Rectal smooth muscle tissue (tissue), 1 donor: Measurements from ENCODE around the gene CYTL1.

Source experiments
- H3K27ac ChIP-seq: one replicate; pipeline ENCODE4 v1.7.0; 2013; ENCODE audit warnings: low read depth, low read length, inconsistent platforms
- H3K27me3 ChIP-seq: one replicate; pipeline ENCODE4 v1.7.0; 2013; ENCODE audit warnings: low read length; ENCODE audit not compliant: control insufficient read depth, insufficient read depth
- H3K36me3 ChIP-seq: one replicate; pipeline ENCODE4 v1.7.0; 2013; ENCODE audit warnings: low read length; ENCODE audit not compliant: control insufficient read depth, insufficient read depth
- H3K4me1 ChIP-seq: one replicate; pipeline ENCODE4 v1.7.0; 2013; ENCODE audit warnings: low read length; ENCODE audit not compliant: control insufficient read depth, insufficient read depth
- H3K4me3 ChIP-seq: one replicate; pipeline ENCODE4 v1.7.0; 2013; ENCODE audit warnings: low read length
- H3K9ac ChIP-seq: one replicate; pipeline ENCODE4 v1.7.0; 2013; ENCODE audit warnings: low read length

CYTL1 gene

DNA sequence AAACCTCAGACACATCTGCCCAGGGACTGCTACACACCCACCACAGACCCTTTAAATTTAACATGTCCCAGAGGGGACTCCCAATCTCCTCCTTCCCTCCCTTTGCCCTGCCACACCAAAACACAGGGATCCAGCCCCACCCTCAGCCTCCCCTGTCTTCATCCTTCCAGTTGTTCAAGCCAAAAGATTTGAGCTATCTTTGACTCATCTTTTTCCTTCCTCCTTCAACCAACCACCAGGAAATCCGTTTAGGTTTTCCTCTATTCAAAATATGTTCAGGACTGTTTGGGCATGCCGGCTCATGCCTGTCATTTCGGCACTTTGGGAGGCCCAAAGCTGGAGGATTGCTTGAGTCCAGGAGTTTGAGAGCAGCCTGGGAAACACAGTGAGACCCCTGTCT, 25.1 kb upstream of the CYTL1 start:
- Histone ChIP-seq H3K9ac (no peak overlapping the region), H3K36me3 (no peaks in the 10 kb centered on the region), H3K4me3 (no peak overlapping the region), H3K4me1 (no peaks in the 10 kb centered on the region), H3K27me3 (no peaks in the 10 kb centered on the region), H3K27ac (no peak overlapping the region)

DNA sequence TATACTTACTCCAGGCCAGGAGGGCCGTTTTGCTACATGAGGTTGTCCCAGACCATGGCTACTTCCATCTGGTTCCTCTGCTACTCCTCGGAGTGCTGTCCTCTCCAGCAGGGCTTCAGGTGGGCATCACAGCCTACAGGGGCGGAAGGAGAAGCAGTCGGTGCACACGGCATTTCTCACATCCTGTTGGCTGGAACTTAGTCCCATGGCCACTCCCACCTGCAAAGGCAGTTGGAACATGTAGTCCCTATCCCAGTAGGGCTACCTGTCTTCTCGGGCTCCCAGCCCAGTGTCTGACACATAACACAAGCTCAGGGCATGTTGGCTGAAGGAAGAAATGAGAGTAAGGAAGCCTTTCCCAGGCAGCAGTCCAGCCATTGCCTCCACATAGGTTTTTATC, 24.3 kb upstream of the CYTL1 start:
- no peaks in the 10 kb centered on the region for H3K4me1 ChIP-seq
- H3K36me3 ChIP-seq: no peaks in the 10 kb centered on the region
- no peaks in the 10 kb centered on the region for H3K27me3 ChIP-seq
- no peak overlapping the region for H3K4me3 ChIP-seq
- H3K9ac ChIP-seq: no peak overlapping the region
- H3K27ac ChIP-seq: no peak overlapping the region

DNA sequence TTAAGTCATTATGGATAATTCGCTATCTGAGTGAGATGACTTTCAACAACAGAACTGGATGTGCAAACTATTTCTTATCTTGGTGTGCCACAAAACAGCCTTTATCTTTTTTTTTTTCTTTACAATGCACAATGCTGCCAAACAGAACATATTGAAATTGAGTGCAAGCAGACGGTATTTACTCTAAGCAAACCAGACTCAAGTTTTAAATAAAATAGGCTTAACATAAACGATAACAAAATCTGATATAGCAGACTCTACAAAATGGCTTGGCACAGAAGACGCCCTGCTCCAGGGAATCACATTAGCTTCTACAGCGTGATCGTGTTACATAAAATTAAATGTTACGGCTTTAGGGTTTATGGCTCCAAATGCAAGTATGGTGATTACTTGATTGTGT, 22.4 kb upstream of the CYTL1 start:
- no peaks in the 10 kb centered on the region for H3K36me3 ChIP-seq
- H3K4me1 ChIP-seq: no peaks in the 10 kb centered on the region
- H3K4me3 ChIP-seq: no peak overlapping the region
- H3K27me3 ChIP-seq: no peaks in the 10 kb centered on the region
- no peak overlapping the region for H3K27ac ChIP-seq
- H3K9ac ChIP-seq: no peak overlapping the region

DNA sequence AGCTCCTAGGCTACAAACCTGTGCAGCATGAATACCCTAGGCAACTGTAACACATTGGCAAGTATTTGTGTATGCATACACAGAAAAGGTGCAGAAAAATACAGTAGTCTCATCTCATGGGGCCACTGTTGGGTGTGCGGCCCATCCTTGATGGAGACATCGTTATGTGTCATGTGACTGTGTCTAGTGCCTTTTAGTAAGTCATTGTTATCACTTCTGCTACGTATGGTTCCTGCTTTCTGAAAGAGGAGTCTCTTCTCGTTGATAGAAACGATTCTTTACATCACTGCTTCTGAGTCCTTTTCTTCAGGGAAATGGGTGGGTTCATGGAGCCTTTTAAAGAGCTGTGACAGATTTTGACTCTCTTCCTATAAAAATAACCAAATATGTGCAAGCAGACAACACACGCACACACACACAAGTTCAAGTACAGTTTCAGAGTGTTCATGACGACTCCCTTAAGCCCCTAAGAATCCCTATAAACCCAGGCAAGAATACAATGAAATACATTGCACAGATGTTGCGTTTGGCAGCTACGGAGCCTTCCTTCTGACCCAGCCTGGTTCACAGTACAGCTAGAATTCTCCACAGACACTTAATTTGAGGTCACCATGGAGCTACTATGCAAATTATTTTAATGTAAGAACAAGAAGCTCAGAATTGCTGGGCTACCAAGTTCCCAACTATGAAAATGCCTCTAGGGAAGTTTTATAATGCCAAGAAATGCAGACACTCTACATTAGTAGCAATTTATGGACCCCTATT, 21.8 kb upstream of the CYTL1 start:
- H3K4me3 ChIP-seq: no peak overlapping the region
- no peaks in the 10 kb centered on the region for H3K4me1 ChIP-seq
- H3K36me3 ChIP-seq: no peaks in the 10 kb centered on the region
- H3K9ac ChIP-seq: no peak overlapping the region
- no peaks in the 10 kb centered on the region for H3K27me3 ChIP-seq
- no peak overlapping the region for H3K27ac ChIP-seq

DNA sequence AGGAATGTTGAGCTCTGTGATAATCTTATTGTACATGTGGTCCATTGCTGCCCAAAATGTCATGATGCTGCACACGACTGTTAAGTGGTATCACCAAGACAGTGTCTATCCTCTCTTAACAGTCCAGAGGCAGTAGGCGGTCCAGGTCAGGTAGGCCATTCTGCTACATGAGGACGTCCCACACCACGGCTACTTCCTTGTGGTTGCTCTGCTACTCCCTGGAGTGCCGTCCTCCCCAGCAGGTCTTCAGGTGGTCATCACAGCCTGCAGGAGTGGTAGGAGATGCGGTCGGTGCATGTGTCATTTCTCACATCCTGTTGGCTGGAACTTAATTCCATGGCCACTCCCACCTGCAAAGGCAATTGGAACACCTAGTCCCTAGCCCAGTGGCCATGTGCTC, 20.5 kb upstream of the CYTL1 start:
- Histone ChIP-seq H3K27ac (no peak overlapping the region), H3K27me3 (no peaks in the 10 kb centered on the region), H3K4me1 (peaks cover under 1% of the 10 kb centered on the region)

DNA sequence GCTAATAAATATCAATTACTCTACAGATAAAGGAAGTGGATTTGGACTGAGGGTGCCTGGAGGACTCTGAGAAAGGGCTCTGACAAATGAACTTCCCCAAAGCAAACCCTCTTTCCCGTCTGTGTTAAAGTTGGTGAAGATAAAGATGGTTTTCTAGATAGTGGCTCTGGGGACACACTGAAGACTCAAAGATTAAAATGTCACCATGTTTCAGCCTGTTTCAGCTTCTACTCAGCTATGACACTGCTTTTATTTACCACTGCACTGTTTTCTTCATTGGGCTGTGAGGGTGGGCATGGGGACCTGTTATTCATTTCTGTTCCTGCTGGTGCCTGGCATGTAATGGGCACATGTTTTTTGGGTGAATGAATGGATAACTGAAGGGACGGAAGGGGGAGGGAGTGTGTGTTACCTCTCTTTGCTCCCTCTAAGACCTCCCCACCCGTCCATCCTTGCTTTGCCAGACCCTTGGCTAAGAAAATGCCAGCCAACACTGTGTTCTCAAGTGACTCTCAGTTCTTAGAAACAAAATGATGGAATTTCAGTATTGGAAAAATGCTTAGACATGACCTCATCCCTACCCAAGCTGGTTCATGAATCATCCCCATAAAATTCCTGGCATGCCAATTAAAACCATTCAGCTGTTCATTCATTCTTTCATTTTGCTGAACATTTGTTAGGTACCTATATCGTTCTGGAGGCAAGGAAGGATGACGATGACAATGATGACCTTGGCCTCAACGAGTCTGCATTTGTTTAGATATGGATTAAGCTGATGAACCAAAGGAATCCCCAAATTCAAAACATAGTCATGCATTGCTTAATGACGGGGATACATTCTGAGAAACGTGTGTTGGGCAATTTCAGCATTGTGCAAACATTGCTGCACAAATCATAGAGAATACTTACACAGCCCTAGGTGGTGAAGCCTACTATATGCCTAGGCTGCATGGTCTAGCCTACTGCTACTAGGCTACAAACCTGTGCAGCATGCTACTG, 18.6 kb upstream of the CYTL1 start:
- no peaks in the 10 kb centered on the region for H3K36me3 ChIP-seq
- H3K27me3 ChIP-seq: no peaks in the 10 kb centered on the region
- peaks cover 7% of the 10 kb centered on the region for H3K4me1 ChIP-seq
- no peak overlapping the region for H3K27ac ChIP-seq
- no peak overlapping the region for H3K9ac ChIP-seq
- no peak overlapping the region for H3K4me3 ChIP-seq

More for the DNA sequence above, 20.5 kb upstream of the CYTL1 start:
- H3K36me3 ChIP-seq: no peaks in the 10 kb centered on the region
- no peak overlapping the region for H3K4me3 ChIP-seq
- no peak overlapping the region for H3K9ac ChIP-seq

DNA sequence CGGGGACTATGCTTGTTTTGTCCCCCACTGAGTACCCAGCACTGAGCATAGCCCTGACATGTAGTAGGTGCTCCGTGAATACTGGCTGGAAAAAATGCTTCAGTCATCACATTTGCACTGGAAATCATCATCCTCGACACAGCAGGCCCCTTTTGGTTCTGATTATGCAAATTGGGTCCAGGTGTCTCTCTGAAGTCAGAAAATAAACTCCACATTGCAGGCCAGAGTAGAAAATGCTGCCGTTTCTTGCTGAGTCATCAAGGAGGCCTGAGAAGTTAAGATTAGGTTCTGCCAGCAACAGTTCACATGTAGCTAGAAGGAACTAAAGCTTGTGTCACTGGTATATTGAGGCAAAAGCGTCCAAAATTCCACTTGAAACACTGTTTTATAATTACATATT, 17.0 kb upstream of the CYTL1 start:
- H3K27me3 ChIP-seq: no peaks in the 10 kb centered on the region
- H3K4me1 ChIP-seq: peaks cover 7% of the 10 kb centered on the region
- no peak overlapping the region for H3K9ac ChIP-seq
- no peak overlapping the region for H3K4me3 ChIP-seq
- H3K27ac ChIP-seq: no peak overlapping the region
- no peaks in the 10 kb centered on the region for H3K36me3 ChIP-seq

DNA sequence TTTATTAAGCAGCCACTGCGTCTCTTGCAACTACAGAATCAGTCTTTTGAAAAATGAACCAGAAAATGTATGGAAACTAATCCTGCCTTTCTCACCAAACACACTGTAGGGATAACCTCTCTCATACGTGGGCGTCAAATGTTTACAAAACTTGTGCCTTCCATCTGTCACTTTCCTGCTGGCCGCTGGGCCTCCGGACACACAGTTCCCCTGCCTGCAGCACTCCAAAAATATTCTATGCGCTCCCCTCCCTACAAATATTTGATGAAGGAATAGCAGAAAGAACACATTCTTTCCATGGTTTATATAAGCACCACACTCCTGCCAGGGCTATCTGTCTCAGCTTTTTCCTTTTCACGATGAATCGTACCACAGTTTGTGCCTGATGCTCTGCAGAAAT, 14.9 kb upstream of the CYTL1 start:
- Histone ChIP-seq H3K36me3 (no peaks in the 10 kb centered on the region), H3K4me3 (no peak overlapping the region), H3K9ac (no peak overlapping the region), H3K4me1 (peaks cover 7% of the 10 kb centered on the region), H3K27me3 (no peaks in the 10 kb centered on the region), H3K27ac (no peak overlapping the region)

DNA sequence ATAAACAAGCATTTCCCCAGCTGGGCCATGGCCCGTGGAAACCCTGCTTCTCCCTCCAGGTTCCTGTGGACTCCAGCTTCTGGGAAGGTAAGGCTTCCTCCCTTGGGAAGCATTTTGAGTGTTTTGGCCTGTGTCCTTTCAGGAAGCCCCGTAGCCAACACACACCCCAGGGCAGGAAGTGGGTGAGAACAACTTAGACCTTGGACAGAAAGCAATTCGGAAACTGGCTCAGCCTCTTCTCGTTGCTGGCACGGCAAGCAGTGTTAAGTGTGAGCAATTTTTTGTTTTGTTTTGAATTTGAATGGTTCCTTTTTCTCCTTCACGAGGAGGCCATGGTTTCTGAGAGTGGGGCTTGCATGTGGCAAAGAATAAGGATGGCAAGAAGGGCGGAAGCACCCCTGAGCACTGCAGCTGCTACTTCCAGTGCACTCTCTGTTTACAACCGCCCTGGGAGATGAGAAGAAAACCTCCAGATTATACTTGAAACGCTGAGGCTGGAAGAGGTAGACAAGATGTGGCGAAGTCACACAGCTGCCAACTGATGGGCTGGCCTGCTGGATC, 14.1 kb upstream of the CYTL1 start:
- H3K36me3 ChIP-seq: no peaks in the 10 kb centered on the region
- H3K4me3 ChIP-seq: no peak overlapping the region
- H3K27me3 ChIP-seq: no peaks in the 10 kb centered on the region
- peaks cover 7% of the 10 kb centered on the region for H3K4me1 ChIP-seq
- H3K9ac ChIP-seq: no peak overlapping the region
- H3K27ac ChIP-seq: no peak overlapping the region

DNA sequence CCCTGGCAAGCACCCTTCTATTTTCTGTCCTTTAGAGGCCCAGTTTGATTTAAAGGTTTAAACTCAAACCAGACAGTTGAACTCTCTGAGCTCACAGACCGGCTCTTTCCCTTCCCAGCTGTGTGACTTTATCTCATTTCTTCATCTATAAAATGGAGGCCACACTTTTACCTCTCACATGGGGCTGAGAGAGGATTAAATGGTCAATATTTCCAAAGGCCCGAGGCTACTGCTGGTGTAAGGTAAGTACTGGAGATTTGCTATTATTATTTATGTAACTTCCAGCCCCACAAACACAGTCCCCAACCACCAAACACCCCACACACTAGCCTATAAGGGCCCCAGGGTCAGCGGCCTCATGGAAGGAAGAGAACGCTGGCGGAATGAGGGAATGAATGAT, 13.6 kb upstream of the CYTL1 start:
- peaks cover 7% of the 10 kb centered on the region for H3K4me1 ChIP-seq

DNA sequence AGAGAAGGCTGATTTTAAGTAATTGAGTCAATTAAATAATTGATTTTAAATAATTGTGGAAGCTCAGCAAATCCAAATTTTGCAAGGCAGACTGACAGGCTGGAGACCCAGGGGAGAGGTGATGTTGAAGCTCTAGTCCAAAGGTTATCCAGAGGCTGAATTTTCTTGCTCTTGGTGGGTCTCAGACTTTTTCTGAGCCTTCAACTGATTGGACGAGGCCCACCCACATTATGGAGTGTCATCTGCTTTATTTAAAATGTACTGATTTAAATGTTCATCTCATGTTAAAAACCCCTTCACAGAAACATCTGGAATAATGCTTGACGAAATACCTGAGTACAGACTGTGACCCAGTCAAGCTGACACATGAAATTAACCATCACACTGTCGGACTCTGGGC, 11.7 kb upstream of the CYTL1 start:
- Histone ChIP-seq H3K36me3 (no peaks in the 10 kb centered on the region), H3K27me3 (no peaks in the 10 kb centered on the region), H3K4me1 (peaks cover 7% of the 10 kb centered on the region), H3K27ac (no peak overlapping the region), H3K4me3 (no peak overlapping the region), H3K9ac (no peak overlapping the region)

More for the DNA sequence above, 13.6 kb upstream of the CYTL1 start:
- Histone ChIP-seq H3K27me3 (no peaks in the 10 kb centered on the region), H3K36me3 (no peaks in the 10 kb centered on the region), H3K9ac (no peak overlapping the region), H3K27ac (no peak overlapping the region), H3K4me3 (no peak overlapping the region)

DNA sequence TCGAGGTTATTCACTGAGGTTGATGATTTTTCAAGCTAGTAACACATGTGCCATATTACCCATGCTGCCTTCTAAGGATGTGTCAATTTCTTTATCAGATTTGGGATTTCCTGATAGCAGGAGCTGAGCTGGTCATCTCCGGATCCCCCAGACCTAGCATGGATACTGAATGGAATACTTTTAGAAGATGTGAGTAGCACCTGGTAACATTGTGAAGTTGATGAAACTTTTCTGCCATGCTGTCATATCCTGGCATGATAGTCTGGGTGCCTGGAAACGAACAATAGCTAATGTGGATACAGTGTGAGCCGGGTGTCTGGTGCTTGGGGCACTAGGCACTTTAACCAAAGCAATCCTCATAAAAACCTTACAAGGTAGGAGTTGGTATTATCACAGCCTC, 11.0 kb upstream of the CYTL1 start:
- H3K4me1 ChIP-seq: peaks cover 7% of the 10 kb centered on the region
- no peak overlapping the region for H3K4me3 ChIP-seq
- no peak overlapping the region for H3K27ac ChIP-seq
- no peak overlapping the region for H3K9ac ChIP-seq
- H3K36me3 ChIP-seq: no peaks in the 10 kb centered on the region
- H3K27me3 ChIP-seq: no peaks in the 10 kb centered on the region
